HEK293T (cell line): ENCODE results near the gene NEIL1.
"Not testable (repeated sequence)": the region's sequence is repeated elsewhere in the genome, so short reads cannot be mapped to it uniquely, and the experiment has no call there.

Experiments used
- CTCF ChIA-PET: fragments of 350-600 bp; formaldehyde crosslinking; extraction: SDS; loops from one replicate; lab custom pipeline; 2021; ENCODE audit warnings: antibody characterized with exemption, inconsistent platforms; lab: Yijun Ruan, JAX
- POLR2A ChIA-PET: fragments of 350-600 bp; formaldehyde crosslinking; extraction: SDS; loops from one replicate; lab custom pipeline; 2020; ENCODE audit warnings: antibody characterized with exemption, inconsistent platforms; lab: Yijun Ruan, JAX
- DNase-seq: peaks from one replicate; pipeline ENCODE4 v3.0.0; 2012; ENCODE audit warnings: mixed read lengths; ENCODE audit errors: extremely low spot score
- ARNT ChIP-seq: fragments of 450-650 bp; IDR thresholded peaks from 2 replicates; pipeline ENCODE4 v1.6.1; 2017; ENCODE audit warnings: mild to moderate bottlenecking
- BHLHE40 ChIP-seq: fragments of 450-650 bp; IDR thresholded peaks from 2 replicates; pipeline ENCODE4 v1.6.1; 2016; ENCODE audit warnings: mild to moderate bottlenecking, moderate library complexity, borderline replicate concordance
- CTBP1 ChIP-seq: fragments of 450-650 bp; IDR thresholded peaks from 2 replicates; pipeline ENCODE4 v1.6.1; 2016; ENCODE audit warnings: borderline replicate concordance
- ELF4 ChIP-seq: fragments of 450-650 bp; IDR thresholded peaks from 2 replicates; pipeline ENCODE4 v1.6.1; 2017; ENCODE audit warnings: antibody characterized with exemption
- FOXA1 ChIP-seq: fragments of 450-650 bp; IDR thresholded peaks from 2 replicates; pipeline ENCODE4 v1.6.1; 2016; ENCODE audit warnings: mild to moderate bottlenecking
- FOXK2 ChIP-seq: fragments of 450-650 bp; IDR thresholded peaks from 2 replicates; pipeline ENCODE4 v1.6.1; 2016; ENCODE audit warnings: mild to moderate bottlenecking
- FOXM1 ChIP-seq: fragments of 450-650 bp; IDR thresholded peaks from 2 replicates; pipeline ENCODE4 v1.6.1; 2017; ENCODE audit warnings: mild to moderate bottlenecking, borderline replicate concordance
- HDGF ChIP-seq: fragments of 450-650 bp; IDR thresholded peaks from 2 replicates; pipeline ENCODE4 v1.6.1; 2017; ENCODE audit warnings: antibody characterized with exemption, borderline replicate concordance
- L3MBTL2 ChIP-seq: fragments of 450-650 bp; conservative IDR thresholded peaks from 2 replicates; pipeline ENCODE4 v1.6.1; 2016; ENCODE audit warnings: mild to moderate bottlenecking
- LEF1 ChIP-seq: fragments of 450-650 bp; IDR thresholded peaks from 2 replicates; pipeline ENCODE4 v1.6.1; 2017; ENCODE audit warnings: mild to moderate bottlenecking, borderline replicate concordance
- NFRKB ChIP-seq: fragments of 450-650 bp; IDR thresholded peaks from 2 replicates; pipeline ENCODE4 v1.6.1; 2016; ENCODE audit warnings: mild to moderate bottlenecking, moderate library complexity
- SP1 ChIP-seq: fragments of 450-650 bp; IDR thresholded peaks from 2 replicates; pipeline ENCODE4 v1.6.1; 2017
- SUZ12 ChIP-seq: fragments of 450-650 bp; IDR thresholded peaks from 2 replicates; pipeline ENCODE4 v1.6.1; 2016; ENCODE audit warnings: mild to moderate bottlenecking
- TARDBP ChIP-seq: fragments of 450-650 bp; IDR thresholded peaks from 2 replicates; pipeline ENCODE4 v1.6.1; 2016
- ZNF384 ChIP-seq: fragments of 450-650 bp; IDR thresholded peaks from 2 replicates; pipeline ENCODE4 v1.6.1; 2016
- TF ChIP-seq, protein P1 (sequence below): fragments of 450-650 bp; IDR thresholded peaks from 2 replicates; pipeline ENCODE4 v1.6.1; 2016

NEIL1 gene

DNA sequence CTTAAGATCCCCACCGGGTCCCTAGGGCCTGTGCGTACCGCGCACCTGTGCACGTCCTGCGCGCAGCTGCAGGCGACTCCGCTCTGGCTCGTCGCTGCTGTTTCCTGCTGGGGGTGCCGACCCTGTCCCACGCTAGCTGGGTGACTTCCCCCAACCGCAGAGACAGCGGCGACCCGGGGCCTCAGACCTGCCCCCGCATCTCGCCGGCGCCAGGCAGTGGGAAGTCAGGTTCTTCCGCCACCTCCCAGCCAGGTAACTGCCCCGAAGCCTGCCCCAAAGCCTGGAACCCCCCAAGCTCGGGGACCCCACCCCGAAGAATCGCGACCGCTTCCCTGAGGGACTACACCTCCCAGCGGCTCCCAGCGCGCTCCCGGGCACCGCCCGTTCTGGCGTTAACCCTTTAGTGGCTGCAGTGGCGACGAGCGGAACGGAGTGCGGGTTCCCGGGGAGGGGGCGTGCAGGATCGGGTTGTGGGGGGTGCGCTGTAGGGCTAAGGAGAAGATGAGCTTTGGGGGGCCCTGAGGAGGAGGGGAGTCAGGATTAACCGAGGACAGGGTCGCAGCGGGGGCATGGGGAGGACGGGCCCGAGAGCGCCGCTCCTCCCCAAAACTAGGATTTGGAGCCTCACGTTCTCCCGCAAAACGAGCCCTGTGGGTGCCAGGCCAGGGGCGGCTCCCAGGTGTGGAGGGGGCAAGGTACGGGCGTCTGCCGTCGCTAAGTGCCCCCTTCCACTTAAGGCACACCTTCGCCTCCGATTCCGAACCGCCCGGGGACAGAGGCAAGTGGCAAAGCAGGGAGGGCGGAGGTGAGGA, 589 bp downstream of the NEIL1 start:
- peak; percentile 74 for DNase-seq
- TF ChIP-seq HDGF (no peak), ELF4 (no peak), L3MBTL2 (0 out of 2 replicates have a peak, but pooled peaks have one; percentile 40), FOXM1 (peak; percentile 55; the same call in 1 of the 2 replicates)
- TF ChIP-seq, protein P1, sequence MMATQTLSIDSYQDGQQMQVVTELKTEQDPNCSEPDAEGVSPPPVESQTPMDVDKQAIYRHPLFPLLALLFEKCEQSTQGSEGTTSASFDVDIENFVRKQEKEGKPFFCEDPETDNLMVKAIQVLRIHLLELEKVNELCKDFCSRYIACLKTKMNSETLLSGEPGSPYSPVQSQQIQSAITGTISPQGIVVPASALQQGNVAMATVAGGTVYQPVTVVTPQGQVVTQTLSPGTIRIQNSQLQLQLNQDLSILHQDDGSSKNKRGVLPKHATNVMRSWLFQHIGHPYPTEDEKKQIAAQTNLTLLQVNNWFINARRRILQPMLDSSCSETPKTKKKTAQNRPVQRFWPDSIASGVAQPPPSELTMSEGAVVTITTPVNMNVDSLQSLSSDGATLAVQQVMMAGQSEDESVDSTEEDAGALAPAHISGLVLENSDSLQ, result no peak
- CTCF ChIA-PET, result interaction anchor here (1.8 kb wide), 1 partner anchor 21 kb away, joined by 9 read pairs; the partner anchor contains the start of gene MAN2C1
- POLR2A ChIA-PET, result interaction anchor here (0.9 to 4.8 kb wide), 8 partner anchors 10 to 387 kb away, joined by 3 to 36 read pairs (median 6); partner anchors contain the start of genes COMMD4, MAN2C1 and SIN3A

DNA sequence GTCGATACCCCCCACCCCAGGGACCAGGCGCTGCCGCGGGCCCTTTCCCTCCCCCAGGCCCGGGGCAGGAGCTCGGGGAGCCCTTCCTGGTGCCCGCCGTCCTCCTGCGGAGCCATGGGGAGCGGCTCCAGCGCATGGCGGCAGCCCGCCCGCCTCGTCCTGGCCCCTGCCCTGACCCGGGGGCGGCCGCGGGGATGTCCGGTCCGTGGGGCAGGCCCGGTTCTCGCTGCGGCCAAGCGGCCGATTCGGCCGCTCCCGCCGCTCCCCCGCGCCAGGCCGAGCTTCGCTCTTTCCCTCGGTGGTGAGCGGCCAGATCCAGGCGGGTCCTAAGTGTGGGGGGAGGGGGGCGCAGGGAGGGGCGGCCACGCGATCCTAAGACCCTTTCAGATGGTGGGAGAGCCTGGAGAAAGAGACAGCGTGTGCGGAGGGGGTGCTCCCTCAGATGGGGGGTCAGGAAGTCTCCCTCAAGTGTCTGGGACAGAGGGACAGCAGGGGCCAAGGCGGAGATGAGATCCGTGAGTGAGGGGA, 1.3 kb downstream of the NEIL1 start:
- POLR2A ChIA-PET, result interaction anchor here (0.7 to 4.8 kb wide), 7 partner anchors 13 to 388 kb away, joined by 3 to 36 read pairs (median 8); partner anchors contain the start of genes COMMD4, IMP3, MAN2C1 and SIN3A
- CTCF ChIA-PET, result interaction anchor here (1.8 kb wide), 1 partner anchor 20 kb away, joined by 9 read pairs; the partner anchor contains the start of gene MAN2C1
- TF ChIP-seq ELF4 (no peak), FOXK2 (no peak), ARNT (no peak), FOXM1 (peak; percentile 43; the same call in 1 of the 2 replicates), L3MBTL2 (peak; percentile 38; the same call in 1 of the 2 replicates), TARDBP (no peak)
- peak; percentile 37 for DNase-seq

DNA sequence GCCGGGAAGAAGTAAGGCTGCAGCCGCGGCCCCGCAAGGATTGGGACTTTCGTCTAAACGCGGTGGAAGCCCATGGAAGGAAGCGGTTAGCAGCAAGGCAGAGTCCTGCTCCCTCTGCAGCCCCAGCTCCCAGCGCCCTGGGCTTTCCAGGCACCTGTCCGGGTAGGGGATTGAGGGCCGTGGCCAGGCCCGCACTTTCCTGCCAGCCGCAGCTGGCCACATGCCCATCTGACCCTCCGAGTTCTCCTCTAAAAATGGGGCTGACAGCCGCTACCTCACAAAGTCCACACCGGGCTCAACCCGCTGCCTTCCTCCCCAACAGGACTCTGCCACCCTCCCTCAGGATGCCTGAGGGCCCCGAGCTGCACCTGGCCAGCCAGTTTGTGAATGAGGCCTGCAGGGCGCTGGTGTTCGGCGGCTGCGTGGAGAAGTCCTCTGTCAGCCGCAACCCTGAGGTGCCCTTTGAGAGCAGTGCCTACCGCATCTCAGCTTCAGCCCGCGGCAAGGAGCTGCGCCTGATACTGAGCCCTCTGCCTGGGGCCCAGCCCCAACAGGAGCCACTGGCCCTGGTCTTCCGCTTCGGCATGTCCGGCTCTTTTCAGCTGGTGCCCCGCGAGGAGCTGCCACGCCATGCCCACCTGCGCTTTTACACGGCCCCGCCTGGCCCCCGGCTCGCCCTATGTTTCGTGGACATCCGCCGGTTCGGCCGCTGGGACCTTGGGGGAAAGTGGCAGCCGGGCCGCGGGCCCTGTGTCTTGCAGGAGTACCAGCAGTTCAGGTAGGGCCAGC, 1.9 kb downstream of the NEIL1 start:
- TF ChIP-seq BHLHE40, result no peak
- TF ChIP-seq SP1, result no peak
- TF ChIP-seq TARDBP, result no peak
- TF ChIP-seq FOXM1, result no peak
- TF ChIP-seq ZNF384, result no peak
- TF ChIP-seq CTBP1, result no peak
- TF ChIP-seq HDGF, result no peak
- no peak for TF ChIP-seq L3MBTL2
- TF ChIP-seq ELF4, result no peak
- TF ChIP-seq ARNT, result no peak
- TF ChIP-seq SUZ12, result no peak
- TF ChIP-seq FOXA1, result no peak
- no peak for TF ChIP-seq FOXK2
- TF ChIP-seq LEF1, result no peak
- TF ChIP-seq NFRKB, result no peak
- TF ChIP-seq, protein P1, result no peak
- ChIA-PET CTCF (interaction anchor here (1.8 kb wide), 1 partner anchor 20 kb away, joined by 9 read pairs; the partner anchor contains the start of gene MAN2C1), POLR2A (interaction anchor here (0.6 to 4.8 kb wide), 8 partner anchors 12 to 409 kb away, joined by 3 to 36 read pairs (median 6); partner anchors contain the start of genes COMMD4, IMP3, MAN2C1 and SIN3A)
- DNase-seq, result no peak

DNA sequence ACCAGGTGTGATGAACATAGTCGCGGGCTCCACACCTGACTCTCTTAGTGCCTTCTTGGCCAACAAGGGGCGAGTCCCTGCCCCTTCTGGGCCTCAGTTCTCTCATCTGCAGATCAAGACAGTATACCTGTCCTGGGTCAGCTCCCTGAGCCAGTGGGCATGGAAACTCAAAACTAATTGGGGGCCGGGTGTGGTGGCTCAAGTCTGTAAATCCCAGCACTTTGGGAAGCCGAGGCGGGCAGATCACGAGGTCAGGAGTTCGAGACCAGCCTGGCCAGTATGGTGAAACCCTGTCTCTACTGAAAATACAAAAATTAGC, 2.5 kb downstream of the NEIL1 start:
- ChIA-PET CTCF (interaction anchor here (1.8 kb wide), 1 partner anchor 19 kb away, joined by 9 read pairs; the partner anchor contains the start of gene MAN2C1), POLR2A (interaction anchor here (1.0 to 4.8 kb wide), 5 partner anchors 11 to 104 kb away, joined by 3 to 36 read pairs (median 9); partner anchors contain the start of genes COMMD4, MAN2C1 and SIN3A)
- not testable (repeated sequence) for DNase-seq

DNA sequence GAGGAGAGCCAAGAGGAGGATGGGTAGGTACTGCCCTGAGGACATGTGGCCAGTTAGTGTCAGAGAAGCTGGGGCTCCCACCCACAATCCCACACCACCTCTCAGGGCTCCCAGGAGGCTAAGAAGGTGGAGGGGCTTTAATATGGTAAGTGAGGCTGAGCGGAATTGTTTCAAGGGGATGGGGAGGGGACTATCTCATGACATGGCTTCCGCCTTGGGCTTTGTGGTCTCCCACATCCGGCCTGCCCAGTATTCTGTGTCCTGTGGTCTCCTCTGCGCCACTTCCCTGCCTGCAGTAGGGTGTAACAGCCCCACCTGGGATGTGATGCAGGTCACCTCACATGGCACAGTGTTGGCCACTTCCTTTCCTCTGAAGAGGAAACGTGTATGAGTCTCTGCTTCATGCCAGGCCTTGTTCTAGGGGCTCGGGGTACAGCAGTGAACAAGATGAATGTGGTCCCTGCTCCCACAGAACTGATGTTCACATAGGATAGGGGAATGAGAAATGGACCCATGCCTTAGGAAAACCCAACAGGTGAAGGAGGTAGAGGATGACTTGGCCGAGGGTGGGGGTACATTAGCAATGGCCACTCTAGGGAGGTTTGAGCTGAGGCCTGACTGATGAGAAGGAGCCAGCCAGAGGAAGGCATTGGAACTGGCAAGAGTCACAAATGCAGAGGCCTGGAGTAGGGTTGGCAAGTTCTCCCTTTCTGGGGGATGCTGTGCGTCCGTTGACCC, 3.2 kb downstream of the NEIL1 start:
- ChIA-PET POLR2A (interaction anchor here (1.0 to 4.8 kb wide), 4 partner anchors 10 to 101 kb away, joined by 3 to 36 read pairs (median 11); partner anchors contain the start of genes COMMD4, MAN2C1 and SIN3A), CTCF (no interaction called here)
- DNase-seq, result no peak
- TF ChIP-seq ELF4 (no peak), FOXM1 (no peak), SP1 (no peak), CTBP1 (no peak), NFRKB (no peak), SUZ12 (no peak), BHLHE40 (no peak)
- TF ChIP-seq, protein P1, result no peak
